ENCODE results near the gene EMC10.

GRCh38 chr19:50506700-50507099 is 30.4 kb downstream of the EMC10 start:
- no peak for TF ChIP-seq CTCF (IDR thresholded peaks at IDR 0.05)
- no peak for TF ChIP-seq POLR2AphosphoS5 (IDR thresholded peaks at IDR 0.05)
- no peak for TF ChIP-seq POLR2A (IDR thresholded peaks at IDR 0.05)
- TF ChIP-seq EP300 (IDR thresholded peaks at IDR 0.05) = no peak

Measured in suprapubic skin (tissue), 4 donors.